GM21528 (cell line): ENCODE results near the gene CYTH2.
"Not testable (repeated sequence)": the region's sequence is repeated elsewhere in the genome, so short reads cannot be mapped to it uniquely, and the experiment has no call there.

Experiments used
- ATAC-seq: cut with Tn5 transposase; IDR thresholded peaks from one replicate; pipeline ENCODE4 v1.9.1; 2021; ENCODE audit warnings: mild to moderate bottlenecking, moderate library complexity; ENCODE audit not compliant: unreplicated experiment, low FRiP score

Gene CYTH2

GRCh38 chr19:48510421-48511268 lies 41.5 kb downstream of the CYTH2 start:
- ATAC-seq, result no peak

- no peak for ATAC-seq
These were observed 42.2 kb downstream of the CYTH2 start for GRCh38 chr19:48511321-48511731.

DNA sequence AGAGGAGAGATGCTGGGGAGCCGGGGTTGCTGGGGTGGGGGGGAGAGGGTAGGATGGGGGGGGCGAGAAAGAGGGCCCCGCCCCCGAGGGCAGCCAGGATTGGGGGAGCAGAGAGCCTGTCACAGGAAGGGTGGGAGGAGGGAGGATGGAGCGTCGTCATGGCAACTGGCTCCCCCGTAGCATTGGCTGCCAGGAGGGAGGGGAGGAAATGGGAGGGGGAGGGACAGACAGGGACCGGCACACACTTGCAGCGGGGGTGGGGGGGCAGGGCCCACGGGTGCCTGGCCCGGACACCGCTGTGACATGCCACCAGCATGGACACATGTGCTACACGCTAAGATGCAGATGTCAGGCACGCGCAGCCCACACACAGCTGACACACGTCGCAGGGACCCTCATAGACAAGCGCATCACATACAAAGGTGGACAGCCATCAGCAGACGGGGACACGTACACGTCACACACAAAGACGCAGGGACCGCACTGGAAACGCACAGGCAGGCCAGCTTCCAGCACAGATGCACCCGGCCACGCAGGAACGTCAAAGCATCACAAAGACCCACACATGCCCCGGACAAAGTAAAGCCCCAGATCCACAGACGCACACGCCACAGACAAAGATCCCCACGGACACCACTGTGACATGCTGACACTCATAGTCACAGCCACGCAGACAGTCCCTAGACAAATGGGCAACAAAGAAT lies 42.8 kb downstream of the CYTH2 start, which contains the start of gene LMTK3:
Gene LMTK3, minus strand, starts transcription at position 36 of the 704 bp plus-strand sequence. CDS start 259 bp downstream, outside the sequence.
- ATAC-seq, result no peak

GRCh38 chr19:48512504-48513288 lies 43.5 kb downstream of the CYTH2 start:
- ATAC-seq, result no peak

- ATAC-seq, result no peak
These were observed 44.3 kb downstream of the CYTH2 start for GRCh38 chr19:48513289-48514122.

DNA sequence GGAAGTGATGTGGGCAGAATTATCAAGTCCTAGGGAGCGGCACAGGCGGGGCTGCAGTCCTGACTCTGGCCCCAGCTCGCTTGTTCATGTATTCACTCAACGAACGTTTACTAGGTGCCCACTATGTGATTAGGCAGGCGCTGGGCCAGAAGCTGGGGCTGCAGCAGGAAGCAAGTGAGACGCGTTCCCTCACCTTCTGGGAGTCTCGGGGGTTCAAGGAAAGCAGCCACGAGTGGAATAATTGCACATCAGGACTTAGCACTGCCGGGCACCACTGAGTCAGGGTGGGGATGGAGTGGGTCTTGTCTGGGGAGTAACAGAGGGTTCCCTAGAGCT lies 44.9 kb downstream of the CYTH2 start:
- ATAC-seq, result no peak

GRCh38 chr19:48516536-48516935 lies 47.4 kb downstream of the CYTH2 start:
- no peak for ATAC-seq

DNA sequence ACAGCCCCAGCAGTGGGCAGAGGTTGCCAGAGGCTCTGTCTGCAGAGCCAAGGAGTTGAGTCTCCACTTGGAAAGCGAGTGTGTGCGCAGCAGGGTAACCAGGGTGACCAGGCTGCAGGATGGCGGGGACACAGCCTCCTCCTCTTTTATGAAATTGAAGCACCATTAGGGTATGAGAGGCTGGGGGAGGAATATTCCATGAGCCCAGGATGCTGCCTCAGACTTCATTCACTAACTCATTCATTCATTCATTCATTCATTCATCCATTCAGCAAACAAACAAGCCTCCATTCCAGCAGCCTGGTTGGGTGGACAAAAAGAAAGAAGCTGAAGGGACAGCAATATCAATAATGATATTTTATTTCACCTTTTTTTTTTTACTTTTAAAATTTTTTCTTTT lies 49.0 kb downstream of the CYTH2 start:
- no peak for ATAC-seq

GRCh38 chr19:48519426-48519825 lies 50.3 kb downstream of the CYTH2 start:
- not testable (repeated sequence) for ATAC-seq

DNA sequence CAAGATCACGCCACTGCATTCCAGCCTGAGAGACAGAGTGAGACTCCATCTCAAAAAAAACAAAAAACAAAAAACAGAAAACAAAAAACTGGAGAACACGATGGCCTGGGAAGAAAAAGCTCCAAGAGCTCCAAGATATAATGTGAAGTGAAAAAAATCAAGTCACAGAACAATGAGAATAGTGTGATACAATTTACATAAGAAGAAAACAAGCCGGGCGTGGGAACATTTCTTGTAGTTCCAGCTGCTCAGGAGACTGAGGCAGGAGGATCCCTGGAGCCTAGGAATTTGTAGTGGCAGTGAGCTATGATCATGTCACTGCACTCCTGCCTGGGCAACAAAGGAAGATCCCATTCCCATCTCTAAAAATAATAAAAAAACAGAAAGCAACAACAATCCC lies 51.0 kb downstream of the CYTH2 start:
- ATAC-seq, result no peak

- no peak for ATAC-seq
These were observed 55.1 kb downstream of the CYTH2 start for GRCh38 chr19:48524221-48524620.

GRCh38 chr19:48524732-48525131 lies 55.6 kb downstream of the CYTH2 start:
- no peak for ATAC-seq

DNA sequence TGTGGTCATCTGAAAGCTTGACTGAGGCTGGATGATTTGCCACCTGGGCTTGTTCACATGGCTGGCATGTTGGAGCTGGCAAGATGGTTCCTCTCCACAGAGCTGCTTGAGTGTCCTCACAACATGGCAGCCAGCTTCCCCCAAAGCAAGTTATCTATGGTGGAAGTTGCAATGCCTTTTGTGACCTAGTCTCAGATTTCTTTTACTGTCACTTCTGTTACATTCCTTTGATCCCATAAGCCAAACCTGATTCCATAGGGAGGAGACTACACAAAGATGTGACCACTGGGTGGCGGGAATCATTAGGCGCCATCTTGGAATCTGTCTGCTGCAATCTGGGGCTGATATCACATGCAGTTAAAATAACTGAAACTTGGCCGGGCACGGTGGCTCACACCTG lies 60.0 kb downstream of the CYTH2 start:
- ATAC-seq, result no peak

GRCh38 chr19:48530066-48530720 lies 61.0 kb downstream of the CYTH2 start:
- ATAC-seq, result no peak

DNA sequence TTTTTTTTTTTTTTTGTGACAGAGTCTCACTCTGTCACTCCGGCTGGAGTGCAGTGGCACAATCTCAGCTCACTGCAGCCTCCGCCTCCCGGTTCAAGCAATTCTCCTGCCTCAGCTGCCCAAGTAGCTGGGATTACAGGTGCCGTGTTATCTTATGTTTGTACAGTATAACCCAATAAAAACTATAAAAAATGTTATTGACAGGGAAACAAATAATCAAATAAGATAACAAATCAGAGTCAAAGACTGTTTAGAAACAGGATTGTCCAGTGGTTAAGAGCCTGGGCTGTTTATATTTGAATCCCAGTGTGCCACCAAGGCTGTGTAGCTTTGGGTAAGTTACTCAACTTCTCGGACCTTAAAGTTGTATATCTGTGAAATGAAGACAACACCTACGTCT lies 61.6 kb downstream of the CYTH2 start:
- no peak for ATAC-seq
